NAMALWA (cell line): ENCODE measurements around the gene IER3.
"Not testable (repeated sequence)": the region's sequence is repeated elsewhere in the genome, so short reads cannot be mapped to it uniquely, and the experiment has no call there.

Experiments used
- DNase-seq: peaks from one replicate; pipeline ENCODE4 v3.0.0-alpha.2; 2015; ENCODE audit warnings: low spot score

IER3 gene

DNA sequence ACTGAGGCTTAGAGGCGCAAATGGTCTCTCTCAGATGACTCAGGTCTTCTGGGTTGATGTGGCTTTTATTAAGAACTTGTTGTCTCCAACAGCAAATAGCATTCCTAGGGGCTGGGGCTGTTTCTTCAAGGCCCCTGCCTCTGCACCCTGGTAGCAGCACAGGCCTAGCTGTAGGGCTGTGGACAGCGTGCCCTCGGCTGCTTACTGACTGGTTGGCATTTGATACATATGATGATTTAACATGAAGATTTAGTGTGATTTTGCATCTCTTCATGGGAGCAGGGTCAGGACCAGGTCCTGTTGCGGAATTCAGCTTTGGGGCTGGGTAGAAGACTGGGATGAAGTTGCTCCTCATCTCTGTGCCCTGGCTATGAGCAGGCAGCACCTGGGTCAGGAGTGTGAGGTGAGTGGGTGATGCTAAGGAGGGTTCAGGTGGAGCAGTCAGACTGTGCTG is 24.3 kb upstream of the IER3 start:
- DNase-seq, result no peak

DNA sequence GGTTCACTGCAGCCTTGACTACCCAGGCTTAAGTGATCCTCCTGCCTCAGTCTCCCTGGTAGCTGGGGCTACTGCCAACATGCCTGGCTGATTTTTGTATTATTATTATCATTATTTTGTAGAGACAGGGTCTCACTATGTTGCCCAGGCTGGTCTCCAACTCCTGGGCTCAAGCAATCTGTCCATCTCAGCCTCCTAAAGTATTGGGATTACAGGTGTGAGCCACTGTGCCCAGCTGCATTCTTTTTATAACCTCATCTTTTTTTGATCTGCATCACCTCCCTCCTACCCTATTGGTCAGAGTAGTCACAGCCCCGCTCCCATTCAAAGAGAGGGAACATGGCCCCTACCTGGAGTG is 23.6 kb upstream of the IER3 start:
- DNase-seq, result no peak

DNA sequence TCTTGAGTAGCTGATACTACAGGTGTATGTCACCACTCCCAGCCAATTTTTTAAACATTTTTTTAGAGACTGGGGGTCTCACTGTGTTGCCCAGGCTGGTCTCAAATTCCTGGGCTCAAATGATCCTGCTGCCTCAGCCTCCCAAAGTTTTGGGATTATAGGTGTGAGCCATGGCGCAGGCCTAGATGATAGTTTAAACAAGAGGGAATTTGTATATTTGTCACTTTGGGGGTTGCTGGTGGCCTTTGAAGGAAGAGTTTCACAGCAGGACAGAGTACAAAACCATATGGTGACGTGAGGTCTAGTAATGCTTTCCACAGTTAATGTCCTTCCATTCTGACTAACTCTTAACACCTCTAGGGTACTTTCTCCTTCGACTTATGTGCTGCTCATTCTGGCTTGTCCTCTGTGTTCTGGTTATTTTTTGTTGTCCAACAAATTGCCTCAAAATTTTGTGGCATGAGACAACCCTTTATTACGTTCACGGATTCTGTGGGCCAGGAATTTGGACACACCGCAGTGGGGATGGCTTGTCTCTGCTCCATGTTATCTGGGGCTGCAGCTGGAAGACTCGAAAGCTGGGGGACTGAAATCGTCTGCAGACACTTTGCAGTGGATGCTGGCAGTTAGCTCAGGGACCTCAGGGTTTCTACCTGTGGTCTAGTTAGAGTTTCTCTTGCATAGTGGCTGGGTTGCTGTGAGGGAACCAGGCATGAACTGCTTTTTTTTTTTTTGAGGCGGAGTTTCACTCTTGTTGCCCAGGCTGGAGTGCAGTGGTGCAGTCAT is 23.0 kb upstream of the IER3 start:
- no peak for DNase-seq

DNA sequence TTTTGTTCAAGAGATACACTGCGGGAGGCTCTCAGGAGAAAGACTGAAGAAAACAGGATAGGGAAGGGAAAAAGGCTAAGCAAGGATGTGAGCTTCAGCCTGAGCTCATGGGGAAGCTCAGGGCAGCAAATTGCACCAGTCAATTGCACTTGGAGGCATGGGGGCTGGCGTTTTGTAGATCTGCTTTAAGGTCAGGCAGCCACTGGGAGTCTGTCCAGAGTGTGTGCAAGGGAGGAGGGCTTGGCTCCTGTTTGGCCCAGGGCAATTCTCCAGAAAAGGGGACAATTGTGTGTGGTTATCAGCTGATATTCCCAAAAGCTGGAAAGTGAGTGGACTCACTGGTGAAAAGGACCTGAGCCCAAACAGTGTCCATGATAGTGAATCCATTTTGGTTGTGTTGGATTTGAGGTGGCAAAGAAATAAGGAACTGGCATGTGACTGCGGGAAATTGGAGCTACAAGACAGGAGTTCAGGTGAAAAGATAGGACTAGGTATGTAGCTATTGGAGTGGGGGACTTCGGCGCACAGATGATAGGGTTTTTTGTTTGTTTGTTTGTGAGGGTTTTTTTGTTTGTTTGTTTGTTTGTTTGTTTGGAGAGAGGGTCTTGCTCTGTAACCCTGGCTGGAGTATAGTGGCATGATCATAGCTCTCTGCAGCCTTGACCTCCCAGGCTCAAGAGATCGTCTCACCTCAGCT is 22.3 kb upstream of the IER3 start:
- no peak for DNase-seq

DNA sequence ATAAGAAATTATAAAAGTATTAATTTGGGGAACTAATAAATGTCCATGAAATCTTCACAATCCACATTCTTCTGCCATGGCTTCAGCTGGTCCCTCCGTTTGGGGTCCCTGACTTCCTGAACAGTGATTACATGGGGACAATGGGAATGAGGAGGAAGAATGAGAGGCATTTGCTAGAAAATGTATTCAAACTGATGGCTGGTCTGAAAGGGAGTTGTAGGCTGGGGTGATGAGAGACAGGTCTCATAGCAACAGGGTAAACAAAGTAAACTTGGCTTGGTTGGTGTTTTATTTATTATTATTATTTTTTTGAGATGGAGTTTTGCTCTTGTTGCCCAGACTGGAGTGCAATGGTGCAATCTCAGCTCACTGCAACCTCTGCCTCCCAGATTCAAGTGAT is 21.1 kb upstream of the IER3 start:
- not testable (repeated sequence) for DNase-seq

DNA sequence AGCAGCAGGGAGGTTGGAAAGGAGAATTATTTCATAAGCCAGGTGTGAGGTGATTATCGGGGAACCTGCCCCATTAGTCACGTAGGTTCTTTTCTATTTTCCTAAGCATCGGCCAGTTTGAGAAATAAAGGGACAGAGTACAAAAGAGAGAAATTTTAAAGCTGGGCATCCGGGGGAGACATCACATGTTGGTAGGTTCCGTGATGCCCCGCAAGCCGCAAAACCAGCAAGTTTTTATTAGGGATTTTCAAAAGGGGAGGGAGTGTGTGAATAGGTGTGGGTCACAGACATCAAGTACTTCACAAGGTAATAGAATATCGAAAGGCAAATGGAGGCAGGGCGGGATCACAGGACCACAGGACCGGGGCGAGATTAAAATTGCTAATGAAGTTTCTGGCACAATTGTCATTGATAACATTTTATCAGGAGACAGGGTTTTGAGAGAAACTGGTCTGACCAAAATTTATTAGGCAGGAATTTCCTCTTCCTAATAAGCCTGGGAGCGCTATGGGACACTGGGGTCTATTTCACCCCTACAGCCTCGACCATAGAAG is 20.2 kb upstream of the IER3 start:
- not testable (repeated sequence) for DNase-seq

DNA sequence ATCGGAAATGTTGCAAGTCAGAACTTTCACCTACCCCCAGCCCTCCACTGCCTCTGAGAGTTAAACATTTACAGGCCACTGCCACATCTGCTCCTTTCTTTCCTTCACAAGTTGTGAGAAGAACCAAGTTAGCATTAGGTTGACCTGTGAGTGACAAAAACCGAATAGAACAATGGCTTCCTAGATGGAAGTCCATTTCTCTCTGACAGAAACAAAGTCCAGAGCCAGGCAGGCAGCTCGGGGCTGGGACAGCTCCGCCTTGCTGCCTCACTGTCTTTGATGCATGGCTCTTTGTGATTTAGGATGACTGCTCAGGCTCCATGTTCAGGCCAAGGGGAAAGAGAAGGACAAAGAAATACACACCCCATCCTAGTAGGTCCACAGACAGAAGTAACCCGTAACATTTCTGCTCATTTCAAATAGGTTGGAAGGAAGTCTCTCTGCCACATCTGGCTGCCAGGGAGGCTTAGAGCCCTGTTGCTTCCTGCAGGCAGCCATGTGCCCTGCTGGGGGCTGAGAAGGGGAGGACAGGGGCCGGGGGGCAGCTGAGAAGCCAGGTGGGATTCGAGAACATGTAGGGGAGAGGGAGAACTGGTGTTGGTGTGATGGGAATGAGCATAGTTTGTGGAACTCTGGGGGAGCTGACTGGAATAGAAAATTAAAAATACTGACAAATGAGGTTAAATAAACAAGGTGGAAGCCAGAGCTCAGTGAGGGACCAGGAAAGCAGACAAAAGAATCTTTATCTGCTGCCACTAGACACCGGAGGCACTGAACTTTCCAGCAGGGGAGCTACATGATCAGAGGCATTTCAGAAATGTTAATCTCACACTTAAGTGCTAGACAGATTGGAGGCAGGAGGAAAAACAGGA is 19.5 kb upstream of the IER3 start:
- DNase-seq, result no peak

DNA sequence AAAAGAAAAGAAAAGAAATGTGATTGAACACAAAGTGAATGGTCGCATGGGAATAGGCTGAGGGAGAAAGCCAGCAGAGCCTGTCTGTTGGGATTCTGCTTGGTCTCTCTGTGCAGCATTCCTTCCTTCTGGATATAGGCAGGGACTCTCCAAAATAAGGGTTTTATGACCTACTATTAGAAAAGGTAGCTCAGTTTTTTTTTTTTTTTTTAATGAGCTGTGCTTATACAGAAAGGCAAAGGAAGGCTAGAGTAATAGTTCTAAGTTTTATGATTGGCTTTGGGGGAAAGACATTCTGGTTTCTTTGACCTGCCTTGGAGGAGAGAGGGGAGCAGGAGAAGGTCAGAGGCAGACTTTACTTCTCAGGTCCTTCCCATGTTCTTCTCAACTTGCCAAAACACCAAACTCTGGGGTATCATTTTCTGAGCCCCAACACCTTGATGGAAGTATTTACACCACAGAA is 18.8 kb upstream of the IER3 start:
- no peak for DNase-seq

DNA sequence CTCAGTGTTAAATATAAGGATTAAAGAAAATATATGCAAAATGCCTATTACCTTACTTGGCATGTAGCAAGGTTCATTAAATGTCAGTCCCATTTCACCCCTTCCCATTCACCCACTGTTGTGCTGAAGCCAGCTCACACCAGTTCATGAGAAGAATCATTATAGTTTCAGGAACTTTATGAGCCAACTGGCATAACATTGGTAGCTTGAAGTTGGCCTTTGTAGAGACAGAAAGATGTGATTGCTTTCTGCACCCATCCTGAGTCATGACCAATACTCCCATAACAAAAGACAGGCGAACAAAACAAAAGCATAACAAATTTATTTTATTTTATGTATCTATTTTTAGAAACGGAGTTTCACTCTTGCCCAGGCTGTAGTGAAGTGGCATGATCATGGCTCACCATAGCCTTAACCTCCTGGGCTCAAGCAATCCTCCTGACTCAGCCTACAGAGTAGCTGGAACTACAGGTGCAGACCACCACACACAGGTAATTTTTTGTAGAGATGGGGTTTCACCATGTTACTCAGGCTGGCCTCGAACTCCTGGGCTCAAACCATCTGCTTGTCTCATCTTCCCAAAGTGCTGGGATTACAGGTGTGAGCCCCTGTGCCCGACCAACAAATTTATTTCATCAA is 17.6 kb upstream of the IER3 start:
- no peak for DNase-seq

DNA sequence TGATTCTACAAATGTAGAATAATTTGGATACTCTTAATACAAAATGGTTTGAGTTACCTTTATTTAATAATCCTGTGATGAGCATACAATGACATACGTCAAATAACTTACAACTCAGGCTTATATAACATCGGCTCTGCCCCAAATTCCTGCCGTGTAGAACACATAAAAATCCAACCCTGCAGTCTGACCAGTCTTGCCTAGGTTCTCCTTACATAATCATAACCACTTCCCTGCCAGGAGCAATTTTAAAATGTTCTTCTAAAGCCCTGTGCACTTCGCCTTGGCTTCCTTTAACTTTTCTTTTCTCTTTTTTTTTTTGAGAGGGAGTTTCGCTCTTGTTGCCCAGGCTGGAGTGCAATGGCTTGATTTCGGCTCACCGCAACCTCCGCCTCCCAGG is 16.2 kb upstream of the IER3 start:
- DNase-seq, result no peak

DNA sequence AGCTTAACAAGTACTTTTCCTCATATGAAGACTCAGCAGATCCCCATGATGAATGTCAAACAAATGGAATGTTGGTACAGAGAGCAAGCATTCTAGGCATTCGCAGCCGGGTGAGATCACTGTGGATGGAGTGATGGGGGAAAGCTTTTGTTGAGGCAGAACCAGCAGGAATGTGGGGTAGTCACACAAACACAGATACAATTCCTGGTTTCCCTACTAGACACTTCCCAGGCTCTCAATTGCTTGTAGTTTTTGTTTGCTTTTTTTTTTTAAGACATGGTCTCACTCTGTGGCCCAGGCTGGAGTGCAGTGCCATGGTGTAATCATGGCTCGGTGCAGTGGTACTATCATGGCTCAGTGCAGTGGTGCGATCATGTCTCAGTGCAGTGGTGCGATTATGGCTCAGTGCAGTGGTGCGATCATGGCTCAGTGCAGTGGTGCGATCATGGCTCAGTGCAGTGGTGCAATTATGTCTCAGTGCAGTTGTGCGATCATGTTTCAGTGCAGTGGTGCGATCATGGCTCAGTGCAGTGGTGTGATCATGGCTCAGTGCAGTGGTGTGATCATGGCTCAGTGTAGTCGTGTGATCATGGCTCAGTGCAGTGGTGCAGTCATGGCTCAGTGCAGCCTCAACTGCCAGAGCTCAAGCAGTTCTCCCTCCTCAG is 15.4 kb upstream of the IER3 start:
- no peak for DNase-seq

DNA sequence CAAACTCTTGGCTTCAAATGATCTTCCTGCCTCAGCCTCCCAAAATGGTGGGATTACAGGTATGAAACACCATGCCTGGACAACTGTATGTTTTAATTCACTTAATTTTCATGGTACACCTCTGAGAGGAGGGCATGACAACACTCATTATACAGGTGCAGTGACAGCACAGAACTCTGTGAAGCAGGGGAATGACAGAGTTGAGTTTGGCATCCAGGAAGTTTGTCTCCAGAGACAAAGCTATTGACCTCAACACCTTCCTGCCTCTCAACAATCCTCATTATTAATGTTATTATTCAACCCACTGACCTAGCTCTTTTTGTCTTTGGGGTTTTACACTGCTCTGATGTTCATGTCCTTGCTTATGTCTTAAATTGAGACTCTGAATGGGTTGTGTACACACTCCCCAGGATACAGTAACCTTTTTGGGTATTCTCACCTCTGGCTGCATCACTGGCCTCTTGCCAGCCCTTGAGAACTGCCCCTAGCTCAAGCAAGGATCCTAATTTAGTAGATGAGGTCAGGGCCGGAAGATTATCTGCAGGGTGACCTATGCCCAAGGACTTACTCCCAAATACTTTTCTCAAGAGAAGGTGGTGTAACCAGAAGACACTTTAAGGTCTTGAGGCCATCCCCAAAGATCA is 13.0 kb upstream of the IER3 start:
- no peak for DNase-seq

DNA sequence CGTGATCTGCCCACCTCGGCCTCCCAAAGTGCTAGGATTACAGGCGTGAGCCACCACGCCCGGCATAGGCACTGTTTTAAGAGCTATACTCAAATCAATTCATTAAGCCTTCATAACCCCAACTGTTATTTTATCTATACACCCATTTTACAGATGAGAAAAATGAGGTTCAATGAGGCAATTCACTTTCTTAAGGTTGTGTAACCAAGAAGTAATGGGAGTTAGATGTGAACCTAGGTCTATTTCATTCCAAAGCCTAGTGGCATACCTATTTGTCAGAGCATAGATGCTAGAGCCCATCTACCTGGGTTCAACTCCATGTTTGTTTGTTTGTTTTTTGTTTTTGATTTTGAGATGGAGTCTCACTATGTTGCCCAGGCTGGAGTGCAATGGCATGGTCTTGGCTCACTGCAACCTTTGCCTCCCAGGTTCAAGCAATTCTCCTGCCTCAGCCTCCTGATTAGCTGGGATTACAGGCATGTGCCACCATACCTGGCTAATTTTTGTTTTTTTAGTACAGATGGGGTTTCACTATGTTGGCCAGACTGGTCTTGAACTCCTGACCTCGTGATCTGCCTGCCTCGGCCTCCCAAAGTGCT is 12.2 kb upstream of the IER3 start:
- not testable (repeated sequence) for DNase-seq

DNA sequence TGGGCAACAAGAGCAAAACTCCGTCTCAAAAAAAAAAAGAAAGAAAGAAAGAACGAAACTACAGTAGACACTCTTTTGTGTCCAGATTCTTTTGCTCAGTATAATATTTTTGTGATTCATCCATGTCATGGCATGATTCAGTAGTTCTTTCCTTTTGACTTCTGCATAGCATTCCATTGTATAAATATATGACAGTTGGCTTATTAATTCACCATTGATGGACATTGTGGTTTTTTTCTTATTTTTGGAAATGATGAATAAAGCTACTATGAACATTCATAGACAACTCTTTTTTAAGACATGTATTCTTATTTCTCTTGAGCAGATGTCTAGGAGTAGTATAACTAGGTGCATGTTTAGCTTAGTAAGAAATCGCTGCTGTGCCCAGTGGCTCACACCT is 10.3 kb upstream of the IER3 start:
- no peak for DNase-seq

DNA sequence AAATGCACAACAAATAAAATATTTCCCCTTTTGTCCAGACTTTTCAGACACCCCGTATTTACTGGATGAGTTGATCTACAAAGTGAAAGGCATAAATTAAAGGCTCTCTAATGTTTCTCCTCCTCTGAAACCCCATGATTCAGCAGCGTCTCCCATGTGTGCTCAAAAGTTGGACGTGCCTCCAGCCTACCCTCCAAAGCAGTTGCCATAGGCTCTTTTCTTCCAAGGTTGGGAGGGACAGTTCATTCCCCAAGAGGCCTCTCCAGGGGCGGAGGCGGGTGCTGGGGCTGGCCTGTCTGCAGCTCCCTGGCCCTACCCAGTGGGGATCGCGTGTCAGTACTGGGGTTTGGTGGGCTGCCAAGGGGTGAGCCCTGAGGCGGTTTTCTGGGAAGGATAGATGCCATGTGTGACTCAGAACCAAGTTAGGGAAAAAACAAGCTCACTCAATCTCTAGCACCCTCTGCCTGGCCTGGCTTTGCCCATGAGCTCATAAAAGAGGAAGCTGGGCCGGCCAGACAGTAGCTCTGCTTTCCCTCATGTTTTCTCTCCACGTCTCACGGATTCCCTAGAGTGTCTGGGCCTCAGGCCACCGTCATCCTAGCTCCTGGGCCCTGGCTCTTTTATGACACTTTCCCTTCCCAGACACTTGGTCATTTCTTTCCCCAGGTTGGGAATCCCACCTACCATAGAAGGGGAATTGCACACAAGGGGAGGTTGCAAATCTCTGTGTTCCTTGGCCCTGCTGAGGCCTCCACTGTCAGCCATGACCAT is 8.0 kb upstream of the IER3 start:
- DNase-seq, result no peak

DNA sequence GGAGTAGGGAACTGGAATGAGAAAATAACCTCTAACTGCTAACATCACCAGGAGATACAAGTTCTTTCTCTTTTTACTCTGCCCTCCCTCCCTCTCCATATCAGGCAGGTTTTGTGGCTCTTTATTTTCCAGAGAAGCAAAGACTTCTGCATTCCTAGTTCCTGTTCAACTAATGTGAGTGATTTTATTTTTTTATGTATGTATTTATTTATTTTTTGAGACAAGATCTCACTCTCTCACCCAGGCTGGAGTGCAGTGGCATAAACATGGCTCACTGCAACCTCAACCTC is 6.0 kb upstream of the IER3 start:
- no peak for DNase-seq

DNA sequence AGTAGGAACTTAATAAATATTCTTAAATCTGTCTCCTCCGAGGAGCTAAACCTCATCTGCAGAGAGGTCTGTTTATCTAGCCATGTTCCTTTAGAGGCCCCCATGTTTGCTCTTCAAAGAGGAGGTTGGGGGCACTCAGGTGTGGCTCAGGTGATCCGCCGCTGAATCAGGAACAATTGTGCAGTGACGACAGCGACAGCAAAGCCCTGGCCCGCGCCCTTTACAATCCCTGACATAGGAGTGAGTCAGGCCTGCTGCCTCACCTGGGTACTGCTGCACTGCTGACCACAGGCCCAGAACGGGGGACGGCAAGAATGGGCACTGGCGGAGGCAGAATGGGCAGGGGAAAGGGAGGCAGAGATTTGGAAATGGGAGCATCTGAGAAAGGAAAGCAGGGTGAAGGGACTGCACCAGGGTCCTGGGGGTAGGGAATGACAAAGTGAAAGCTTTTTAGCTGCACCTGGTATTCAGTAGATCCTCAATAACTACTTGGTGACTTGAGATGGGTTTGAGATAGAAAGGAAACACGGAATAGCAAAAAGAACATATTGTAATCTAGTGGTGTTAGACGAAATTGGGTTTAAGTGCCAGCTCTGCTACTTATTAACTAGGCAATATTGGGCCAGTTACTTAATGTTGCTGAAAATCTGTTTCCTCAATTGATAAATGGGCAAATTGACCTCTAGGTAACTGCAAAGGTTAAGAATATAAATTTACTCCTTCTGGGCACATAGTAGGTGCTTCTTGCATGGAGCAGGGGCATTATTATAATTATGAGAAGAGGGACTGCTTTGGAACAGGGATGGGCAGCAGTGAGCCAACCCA is 5.4 kb upstream of the IER3 start:
- DNase-seq, result no peak

DNA sequence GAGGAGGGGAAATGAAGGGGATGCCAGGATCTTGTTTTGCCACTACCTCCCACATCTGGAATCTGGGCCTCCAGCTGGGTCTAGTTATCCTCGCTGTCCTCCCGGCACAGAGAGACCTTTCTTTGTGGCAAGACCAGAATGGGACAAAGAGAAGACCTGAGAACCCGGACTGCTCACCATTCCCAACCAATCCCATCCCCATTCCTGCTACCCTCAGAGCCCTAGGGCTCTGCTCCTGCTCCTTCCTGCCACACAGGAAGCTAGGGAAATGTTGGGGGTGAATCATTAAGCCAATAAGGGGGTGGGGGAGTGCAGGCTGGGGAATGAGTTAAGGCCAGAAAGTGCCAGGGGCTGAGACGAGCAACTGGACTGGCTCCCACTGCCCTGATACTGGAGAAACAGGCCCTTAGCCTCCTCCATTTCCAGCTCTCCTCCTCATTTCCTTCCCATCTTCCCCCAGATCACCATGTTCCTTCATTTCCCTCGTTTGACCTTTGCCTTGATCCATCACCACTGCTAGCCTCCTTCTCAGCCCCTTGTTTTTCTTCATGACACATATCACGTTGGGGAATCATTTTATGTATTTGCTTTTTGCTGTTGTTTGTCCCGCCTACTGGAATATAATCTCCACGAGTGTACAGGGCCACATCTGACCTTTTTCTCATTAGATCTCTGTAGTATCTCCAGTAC is 4.6 kb upstream of the IER3 start:
- no peak for DNase-seq
